ENCODE results near the gene ITGA8.

ITGA8 gene

GRCh38 chr10:15603446-15604011, 116.2 kb downstream of the ITGA8 start:
- no peak overlapping the region for H3K4me3 ChIP-seq (ENCODE audit: control insufficient read depth in 1 of 7, extremely low read depth in 1 of 7, insufficient read depth in 4 of 7, low read depth in 2 of 7, low read length in 6 of 7)
- no peak overlapping the region for H3K27ac ChIP-seq (ENCODE audit: insufficient read depth in 1 of 2, low read depth in 1 of 2, low read length in 2 of 2, poor library complexity in 1 of 2, severe bottlenecking in 2 of 2)
- ChIA-PET CTCF (no interaction called here), POLR2A (no interaction called here)
- no peaks in the 10 kb centered on the region for H3K4me1 ChIP-seq (ENCODE audit: control extremely low read depth in 1 of 4, control insufficient read depth in 4 of 4, insufficient read depth in 4 of 4, low read length in 3 of 4)
- H3K36me3 ChIP-seq (ENCODE audit: control insufficient read depth in 4 of 4, insufficient read depth in 4 of 4, low read length in 3 of 4): no peaks in the 10 kb centered on the region
- H3K9me3 ChIP-seq (ENCODE audit: control extremely low read depth in 1 of 5, control insufficient read depth in 4 of 5, insufficient read depth in 2 of 5, low read depth in 1 of 5, low read length in 4 of 5): no peaks in the 10 kb centered on the region
- 0% methylated on average over 2 of the region's 3 CpGs for WGBS (ENCODE audit: insufficient coverage)
- peaks cover 0 to 4% (median 0%) of the 10 kb centered on the region in 5 experiments for H3K27me3 ChIP-seq (replicated peaks in 2 of 5; ENCODE audit: control insufficient read depth in 4 of 5, insufficient read depth in 5 of 5, low read length in 4 of 5)
- no peak for DNase-seq

GRCh38 chr10:15601819-15602218, 117.9 kb downstream of the ITGA8 start:
- no peak overlapping the region for H3K4me3 ChIP-seq (ENCODE audit: control insufficient read depth in 1 of 7, extremely low read depth in 1 of 7, insufficient read depth in 4 of 7, low read depth in 2 of 7, low read length in 6 of 7)
- 80% methylated on average over 1 of the region's 1 CpG for WGBS (ENCODE audit: insufficient coverage)
- no peaks in the 10 kb centered on the region for H3K9me3 ChIP-seq (ENCODE audit: control extremely low read depth in 1 of 5, control insufficient read depth in 4 of 5, insufficient read depth in 2 of 5, low read depth in 1 of 5, low read length in 4 of 5)
- no peaks in the 10 kb centered on the region for H3K4me1 ChIP-seq (ENCODE audit: control extremely low read depth in 1 of 4, control insufficient read depth in 4 of 4, insufficient read depth in 4 of 4, low read length in 3 of 4)
- H3K27me3 ChIP-seq (replicated peaks in 2 of 5; ENCODE audit: control insufficient read depth in 4 of 5, insufficient read depth in 5 of 5, low read length in 4 of 5): peaks cover 0 to 4% (median 0%) of the 10 kb centered on the region in 5 experiments
- ChIA-PET POLR2A (no interaction called here), CTCF (no interaction called here)
- H3K27ac ChIP-seq (ENCODE audit: insufficient read depth in 1 of 2, low read depth in 1 of 2, low read length in 2 of 2, poor library complexity in 1 of 2, severe bottlenecking in 2 of 2): no peak overlapping the region
- no peak for DNase-seq
- no peaks in the 10 kb centered on the region for H3K36me3 ChIP-seq (ENCODE audit: control insufficient read depth in 4 of 4, insufficient read depth in 4 of 4, low read length in 3 of 4)

- Histone ChIP-seq H3K36me3 (ENCODE audit: control insufficient read depth in 4 of 4, insufficient read depth in 4 of 4, low read length in 3 of 4) (no peaks in the 10 kb centered on the region), H3K27me3 (replicated peaks in 2 of 5; ENCODE audit: control insufficient read depth in 4 of 5, insufficient read depth in 5 of 5, low read length in 4 of 5) (no peaks in the 10 kb centered on the region), H3K27ac (ENCODE audit: insufficient read depth in 1 of 2, low read depth in 1 of 2, low read length in 2 of 2, poor library complexity in 1 of 2, severe bottlenecking in 2 of 2) (no peak overlapping the region), H3K4me1 (ENCODE audit: control extremely low read depth in 1 of 4, control insufficient read depth in 4 of 4, insufficient read depth in 4 of 4, low read length in 3 of 4) (no peaks in the 10 kb centered on the region), H3K4me3 (ENCODE audit: control insufficient read depth in 1 of 7, extremely low read depth in 1 of 7, insufficient read depth in 4 of 7, low read depth in 2 of 7, low read length in 6 of 7) (no peak overlapping the region), H3K9me3 (ENCODE audit: control extremely low read depth in 1 of 5, control insufficient read depth in 4 of 5, insufficient read depth in 2 of 5, low read depth in 1 of 5, low read length in 4 of 5) (peaks cover 0 to 1% (median 0%) of the 10 kb centered on the region in 5 experiments)
- no peak for DNase-seq
- CTCF ChIA-PET: no interaction called here
- POLR2A ChIA-PET: no interaction called here
Observed at GRCh38 chr10:15595260-15595659, 124.5 kb downstream of the ITGA8 start.

GRCh38 chr10:15591937-15592336, 127.8 kb downstream of the ITGA8 start:
- CTCF ChIA-PET: no interaction called here
- Histone ChIP-seq H3K4me1 (ENCODE audit: control extremely low read depth in 1 of 4, control insufficient read depth in 4 of 4, insufficient read depth in 4 of 4, low read length in 3 of 4) (no peaks in the 10 kb centered on the region), H3K27me3 (replicated peaks in 2 of 5; ENCODE audit: control insufficient read depth in 4 of 5, insufficient read depth in 5 of 5, low read length in 4 of 5) (peaks cover 0 to 5% (median 0%) of the 10 kb centered on the region in 5 experiments), H3K27ac (ENCODE audit: insufficient read depth in 1 of 2, low read depth in 1 of 2, low read length in 2 of 2, poor library complexity in 1 of 2, severe bottlenecking in 2 of 2) (no peak overlapping the region), H3K4me3 (ENCODE audit: control insufficient read depth in 1 of 7, extremely low read depth in 1 of 7, insufficient read depth in 4 of 7, low read depth in 2 of 7, low read length in 6 of 7) (no peak overlapping the region), H3K9me3 (ENCODE audit: control extremely low read depth in 1 of 5, control insufficient read depth in 4 of 5, insufficient read depth in 2 of 5, low read depth in 1 of 5, low read length in 4 of 5) (peaks cover 0 to 1% (median 0%) of the 10 kb centered on the region in 5 experiments), H3K36me3 (ENCODE audit: control insufficient read depth in 4 of 4, insufficient read depth in 4 of 4, low read length in 3 of 4) (no peaks in the 10 kb centered on the region)
- 80% methylated on average over 4 of the region's 4 CpGs for WGBS (ENCODE audit: insufficient coverage)
- DNase-seq: no peak
- POLR2A ChIA-PET: no interaction called here

- POLR2A ChIA-PET: no interaction called here
- 100% methylated on average over 2 of the region's 2 CpGs for WGBS (ENCODE audit: insufficient coverage)
Observed at GRCh38 chr10:15591431-15591830, 128.3 kb downstream of the ITGA8 start.

GRCh38 chr10:15588635-15589508, 130.8 kb downstream of the ITGA8 start:
- no peak overlapping the region for H3K4me3 ChIP-seq (ENCODE audit: control insufficient read depth in 1 of 7, extremely low read depth in 1 of 7, insufficient read depth in 4 of 7, low read depth in 2 of 7, low read length in 6 of 7)
- no peaks in the 10 kb centered on the region for H3K36me3 ChIP-seq (ENCODE audit: control insufficient read depth in 4 of 4, insufficient read depth in 4 of 4, low read length in 3 of 4)
- peaks cover 0 to 5% (median 0%) of the 10 kb centered on the region in 5 experiments for H3K27me3 ChIP-seq (replicated peaks in 2 of 5; ENCODE audit: control insufficient read depth in 4 of 5, insufficient read depth in 5 of 5, low read length in 4 of 5)
- no peaks in the 10 kb centered on the region for H3K4me1 ChIP-seq (ENCODE audit: control extremely low read depth in 1 of 4, control insufficient read depth in 4 of 4, insufficient read depth in 4 of 4, low read length in 3 of 4)
- no peak for DNase-seq
- WGBS (ENCODE audit: insufficient coverage): 75% methylated on average over 3 of the region's 9 CpGs
- ChIA-PET CTCF (no interaction called here), POLR2A (no interaction called here)
- no peak overlapping the region for H3K27ac ChIP-seq (ENCODE audit: insufficient read depth in 1 of 2, low read depth in 1 of 2, low read length in 2 of 2, poor library complexity in 1 of 2, severe bottlenecking in 2 of 2)
- H3K9me3 ChIP-seq (ENCODE audit: control extremely low read depth in 1 of 5, control insufficient read depth in 4 of 5, insufficient read depth in 2 of 5, low read depth in 1 of 5, low read length in 4 of 5): no peaks in the 10 kb centered on the region

More at GRCh38 chr10:15591431-15591830, 128.3 kb downstream of the ITGA8 start:
- Histone ChIP-seq H3K27ac (ENCODE audit: insufficient read depth in 1 of 2, low read depth in 1 of 2, low read length in 2 of 2, poor library complexity in 1 of 2, severe bottlenecking in 2 of 2) (no peak overlapping the region), H3K9me3 (ENCODE audit: control extremely low read depth in 1 of 5, control insufficient read depth in 4 of 5, insufficient read depth in 2 of 5, low read depth in 1 of 5, low read length in 4 of 5) (no peaks in the 10 kb centered on the region), H3K27me3 (replicated peaks in 2 of 5; ENCODE audit: control insufficient read depth in 4 of 5, insufficient read depth in 5 of 5, low read length in 4 of 5) (peaks cover 0 to 5% (median 0%) of the 10 kb centered on the region in 5 experiments), H3K36me3 (ENCODE audit: control insufficient read depth in 4 of 4, insufficient read depth in 4 of 4, low read length in 3 of 4) (no peaks in the 10 kb centered on the region), H3K4me3 (ENCODE audit: control insufficient read depth in 1 of 7, extremely low read depth in 1 of 7, insufficient read depth in 4 of 7, low read depth in 2 of 7, low read length in 6 of 7) (no peak overlapping the region), H3K4me1 (ENCODE audit: control extremely low read depth in 1 of 4, control insufficient read depth in 4 of 4, insufficient read depth in 4 of 4, low read length in 3 of 4) (no peaks in the 10 kb centered on the region)
- no peak for DNase-seq
- CTCF ChIA-PET: no interaction called here

GRCh38 chr10:15588151-15588550, 131.6 kb downstream of the ITGA8 start:
- Histone ChIP-seq H3K9me3 (ENCODE audit: control extremely low read depth in 1 of 5, control insufficient read depth in 4 of 5, insufficient read depth in 2 of 5, low read depth in 1 of 5, low read length in 4 of 5) (no peaks in the 10 kb centered on the region), H3K4me3 (ENCODE audit: control insufficient read depth in 1 of 7, extremely low read depth in 1 of 7, insufficient read depth in 4 of 7, low read depth in 2 of 7, low read length in 6 of 7) (no peak overlapping the region), H3K4me1 (ENCODE audit: control extremely low read depth in 1 of 4, control insufficient read depth in 4 of 4, insufficient read depth in 4 of 4, low read length in 3 of 4) (no peaks in the 10 kb centered on the region), H3K27ac (ENCODE audit: insufficient read depth in 1 of 2, low read depth in 1 of 2, low read length in 2 of 2, poor library complexity in 1 of 2, severe bottlenecking in 2 of 2) (no peak overlapping the region), H3K27me3 (replicated peaks in 2 of 5; ENCODE audit: control insufficient read depth in 4 of 5, insufficient read depth in 5 of 5, low read length in 4 of 5) (peaks cover 0 to 5% (median 0%) of the 10 kb centered on the region in 5 experiments), H3K36me3 (ENCODE audit: control insufficient read depth in 4 of 4, insufficient read depth in 4 of 4, low read length in 3 of 4) (no peaks in the 10 kb centered on the region)
- CTCF ChIA-PET: interaction anchor here (0.9 kb wide), 1 partner anchor 8 kb away, joined by 3 read pairs; no protein-coding TSS in a partner anchor
- WGBS (ENCODE audit: insufficient coverage): no CpG with 5 or more reads among the region's 5 CpGs
- no peak for DNase-seq
- POLR2A ChIA-PET: no interaction called here

Measured in common myeloid progenitor, CD34-positive (primary cell).